Adrenal gland (tissue), 12 donors: ENCODE data around the gene DMC1. TPM values are rescaled to one million over a fixed set of nuclear protein-coding genes. Genes with fewer than 3 reads are reported as not detected.

ENCODE experiments used
- DNase-seq, 7 donors: peaks; one replicate each; pipeline ENCODE4 v3.0.0-alpha.2; 2019 to 2020
- H3K27ac ChIP-seq, 5 donors: fragments of 200-600 bp; sonication (generic) in 4 of 5; 1 replicate in 3 of 5; 2 replicates in 2 of 5; pipeline versions ENCODE4 v1.5.1 to v1.8.0; 2016 to 2020; ENCODE audit warnings: mild to moderate bottlenecking in 1 of 5
- H3K27me3 ChIP-seq: fragments of 200-600 bp; 2 replicates; pipeline ENCODE4 v1.8.0; 2021
- H3K36me3 ChIP-seq, 2 donors: fragments of 200-600 bp; replicated peaks in 1 of 2; 1 replicate in 1 of 2; 2 replicates in 1 of 2; pipeline versions ENCODE4 v1.5.1 to v1.8.0; 2018 to 2022
- H3K4me1 ChIP-seq, 2 donors: fragments of 200-600 bp; replicated peaks in 1 of 2; 1 replicate in 1 of 2; 2 replicates in 1 of 2; pipeline versions ENCODE4 v1.5.1 to v1.8.0; 2018 to 2021
- H3K4me3 ChIP-seq, 4 donors: fragments of 200-600 bp; sonication (generic) in 3 of 4; one replicate each; pipeline ENCODE4 v1.5.1; 2016 to 2018
- H3K9me3 ChIP-seq, 3 donors: fragments of 200-600 bp; sonication (generic) in 1 of 3; replicated peaks in 1 of 3; 1 replicate in 2 of 3; 2 replicates in 1 of 3; pipeline versions ENCODE4 v1.5.1 to v1.8.0; 2016 to 2021
- POLR2A ChIP-seq, 2 donors: fragments of 450-650 bp; IDR thresholded peaks; one replicate each; pipeline ENCODE4 v1.6.1; 2017; ENCODE audit warnings: antibody characterized with exemption in 2 of 2, mild to moderate bottlenecking in 2 of 2, moderate library complexity in 1 of 2
- WGBS, 4 donors: extraction: QIAGEN DNeasy Blood & Tissue Kit in 2 of 4; methylation state at CpG; one replicate each; pipeline versions ENCODE4 v1.1.5 to v1.1.7; 2013 to 2017; 5-methylcytosine and 5-hydroxymethylcytosine counted together
- intact Hi-C, 2 donors: fragments of 100-400 bp; cut with DNase I; formaldehyde crosslinking; loops; one replicate each; pipeline versions ENCODE4 v1.14.1 to v1.15.0; 2022 to 2023
- polyA plus RNA-seq, 3 donors: library from polyadenylated mRNA; stranded (reverse); fragments of 200-250 nt in 2 of 3; fragments of 350-450 nt in 1 of 3; fragmentation: Illumina TruSeq in 1 of 3; extraction: RNeasy Lipid Tissue Mini Kit (QIAGEN cat#74804) in 1 of 3; gene quantifications; one replicate each; pipeline ENCODE4 v1.2.3, GENCODE V29; 2013 to 2014
- total RNA-seq, 9 donors: library from RNA; depleted of rRNA in 4 of 9; stranded (reverse); fragments of >200 nt in 4 of 9; fragments of 120-200 nt in 1 of 9; fragmentation: NEBNext Ultra II Directional in 1 of 9; extraction: Animal tissue kit (Norgen Biotek cat#: 25700) in 1 of 9; gene quantifications; one replicate each; pipeline versions ENCODE4 v1.1.0 to v1.2.4, GENCODE V29; 2013 to 2023
- TF ChIP-seq, protein P1 (sequence below), 6 experiments: fragments of 450-650 bp in 4 of 6; fragments of 200-600 bp in 2 of 6; sonication (generic) in 1 of 6; IDR thresholded peaks; 1 replicate in 5 of 6; 2 replicates in 1 of 6; pipeline versions ENCODE4 v1.5.1 to v1.8.0; 2016 to 2021; ENCODE audit warnings: antibody characterized with exemption in 6 of 6, mild to moderate bottlenecking in 2 of 6, moderate library complexity in 1 of 6
- donor health status: healthy with polysubstance abuse.
- donor health status: Bipolar disorder and iron deficiency.
- donor health status: DM: yes; HTN: yes; CAD: no.
- donor health status: DM: no; HTN: no; CAD: no.
- donor health status: DM: no; HTN: no; CAD: no.
- donor health status: DM: yes; HTN: yes; CAD: no.

DMC1 gene
- total and polyA plus RNA-seq, 12 donors = 0.08 to 28.9 (median 0.51) TPM; not detected in 2

DNA sequence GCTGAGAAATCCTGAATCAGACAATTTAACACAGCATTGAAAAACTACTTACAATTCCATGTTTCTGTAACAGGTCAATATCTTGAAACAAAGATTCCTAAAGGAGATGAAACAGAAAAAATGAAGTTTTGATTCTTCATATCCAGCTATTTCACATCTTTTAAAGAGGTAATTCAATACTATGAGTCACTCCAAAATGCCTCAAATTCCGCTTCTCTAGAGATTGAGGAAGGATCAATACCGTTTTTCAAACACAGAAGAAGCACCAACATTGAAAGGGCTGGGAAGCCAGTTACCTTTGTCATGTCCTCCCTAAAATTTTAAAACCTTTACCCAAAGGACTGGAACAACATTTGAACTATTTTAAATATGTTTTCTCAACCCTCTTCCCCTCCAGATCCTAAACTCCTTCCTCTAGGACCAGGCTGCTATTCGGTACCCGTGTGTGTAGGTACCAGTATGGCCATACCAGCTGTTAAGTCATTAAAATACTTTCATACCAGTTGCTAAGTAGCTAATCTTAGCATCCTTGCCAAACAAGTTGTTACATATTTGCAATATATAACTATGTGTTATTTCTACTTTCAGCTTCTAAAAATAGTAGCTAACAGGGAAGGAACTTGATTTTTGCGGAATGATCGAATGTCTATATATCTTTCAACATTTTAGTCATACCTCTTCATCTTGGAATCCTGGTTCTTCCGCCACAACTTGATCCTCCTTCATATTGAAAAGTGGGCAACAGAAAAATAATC is 2.3 kb downstream of the DMC1 start:
- no peak for TF ChIP-seq POLR2A (IDR thresholded peaks at IDR 0.05)
- TF ChIP-seq, protein P1, sequence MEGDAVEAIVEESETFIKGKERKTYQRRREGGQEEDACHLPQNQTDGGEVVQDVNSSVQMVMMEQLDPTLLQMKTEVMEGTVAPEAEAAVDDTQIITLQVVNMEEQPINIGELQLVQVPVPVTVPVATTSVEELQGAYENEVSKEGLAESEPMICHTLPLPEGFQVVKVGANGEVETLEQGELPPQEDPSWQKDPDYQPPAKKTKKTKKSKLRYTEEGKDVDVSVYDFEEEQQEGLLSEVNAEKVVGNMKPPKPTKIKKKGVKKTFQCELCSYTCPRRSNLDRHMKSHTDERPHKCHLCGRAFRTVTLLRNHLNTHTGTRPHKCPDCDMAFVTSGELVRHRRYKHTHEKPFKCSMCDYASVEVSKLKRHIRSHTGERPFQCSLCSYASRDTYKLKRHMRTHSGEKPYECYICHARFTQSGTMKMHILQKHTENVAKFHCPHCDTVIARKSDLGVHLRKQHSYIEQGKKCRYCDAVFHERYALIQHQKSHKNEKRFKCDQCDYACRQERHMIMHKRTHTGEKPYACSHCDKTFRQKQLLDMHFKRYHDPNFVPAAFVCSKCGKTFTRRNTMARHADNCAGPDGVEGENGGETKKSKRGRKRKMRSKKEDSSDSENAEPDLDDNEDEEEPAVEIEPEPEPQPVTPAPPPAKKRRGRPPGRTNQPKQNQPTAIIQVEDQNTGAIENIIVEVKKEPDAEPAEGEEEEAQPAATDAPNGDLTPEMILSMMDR (IDR thresholded peaks at IDR 0.05) = no peak
- H3K36me3 ChIP-seq = no peaks in the 10 kb centered on the region
- intact Hi-C loops = no loop called here
- no peak overlapping the region for H3K4me3 ChIP-seq
- no peak for DNase-seq
- WGBS, 4 donors = 61 to 73% (median 72%) methylated on average over 7 of the region's 7 CpGs
- no peak overlapping the region for H3K27ac ChIP-seq
- peaks cover 0 to 7% (median 0%) of the 10 kb centered on the region in 3 donors for H3K9me3 ChIP-seq
- no peaks in the 10 kb centered on the region for H3K27me3 ChIP-seq
- H3K4me1 ChIP-seq = peaks cover 0 to 11% of the 10 kb centered on the region in 2 donors

DNA sequence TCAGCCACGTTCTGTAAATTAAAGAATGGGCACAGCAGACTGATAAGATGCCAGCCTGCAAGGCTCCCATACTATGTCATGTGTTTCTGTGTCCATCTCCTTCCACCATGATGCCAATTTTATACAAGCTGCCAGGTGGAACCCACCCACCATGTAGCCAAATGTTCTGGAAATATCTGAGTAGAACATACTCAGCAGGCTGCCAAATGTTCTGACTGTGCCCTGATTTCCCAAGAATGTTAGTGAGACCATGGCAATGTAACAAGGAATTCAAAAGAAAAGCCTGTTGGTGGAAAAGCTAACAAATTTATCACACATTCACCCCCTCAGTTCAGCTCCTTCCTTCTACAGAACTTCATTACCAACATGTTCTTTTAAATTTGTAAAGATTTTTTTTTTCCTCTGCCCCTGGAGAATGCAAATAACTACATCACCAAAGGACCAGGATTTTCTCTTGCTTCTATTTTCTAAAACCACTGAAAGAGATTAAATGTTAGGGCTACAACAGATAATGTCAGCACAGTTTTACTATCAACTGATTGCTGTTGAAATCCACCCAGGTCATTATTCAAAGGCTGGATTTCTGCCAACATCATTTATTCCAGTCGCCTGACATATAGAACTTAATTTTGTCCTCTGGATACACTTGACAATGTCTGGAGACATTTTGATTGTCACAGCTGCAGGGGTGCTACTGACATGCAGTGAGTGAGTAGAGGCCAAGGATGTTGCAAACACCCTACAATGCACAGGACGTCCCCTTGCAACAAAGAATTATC is 3.1 kb downstream of the DMC1 start:
- Histone ChIP-seq H3K36me3 (no peaks in the 10 kb centered on the region), H3K4me1 (peaks cover 0 to 11% of the 10 kb centered on the region in 2 donors), H3K4me3 (no peak overlapping the region), H3K27me3 (no peaks in the 10 kb centered on the region), H3K27ac (no peak overlapping the region), H3K9me3 (peaks cover 0 to 5% (median 0%) of the 10 kb centered on the region in 3 donors)
- TF ChIP-seq POLR2A (IDR thresholded peaks at IDR 0.05) = no peak
- TF ChIP-seq, protein P1 (IDR thresholded peaks at IDR 0.05) = no peak
- intact Hi-C loops = no loop called here
- 66 to 72% (median 71%) methylated on average over 3 of the region's 3 CpGs for WGBS, 4 donors
- no peak for DNase-seq

DNA sequence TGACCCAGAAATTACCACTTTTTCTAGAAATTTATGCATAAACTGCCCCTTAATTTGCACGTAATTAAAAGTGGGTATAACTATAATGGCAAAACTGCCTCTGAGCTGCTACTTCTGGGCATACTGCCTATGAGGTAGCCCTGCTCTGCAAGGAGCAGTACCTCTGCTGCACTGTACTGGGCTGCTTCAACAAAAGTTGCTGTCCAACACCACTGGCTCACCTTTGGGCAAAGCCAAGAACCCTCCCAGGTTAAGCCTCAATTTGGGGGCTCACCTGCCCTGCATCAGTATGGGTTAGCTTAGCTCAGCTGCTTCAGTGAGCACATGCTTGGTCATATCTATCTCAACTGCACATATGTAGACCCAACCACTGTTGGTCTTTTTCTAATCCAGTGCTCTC is 4.5 kb downstream of the DMC1 start:
- H3K4me3 ChIP-seq = no peak overlapping the region
- H3K27ac ChIP-seq = no peak overlapping the region
- no peaks in the 10 kb centered on the region for H3K4me1 ChIP-seq
- 83 to 100% (median 90%) methylated on average over 1 of the region's 1 CpG for WGBS, 4 donors
- H3K9me3 ChIP-seq = no peaks in the 10 kb centered on the region
- TF ChIP-seq, protein P1 (IDR thresholded peaks at IDR 0.05) = no peak
- TF ChIP-seq POLR2A (IDR thresholded peaks at IDR 0.05) = no peak
- H3K36me3 ChIP-seq = no peaks in the 10 kb centered on the region
- DNase-seq = no peak
- H3K27me3 ChIP-seq = no peaks in the 10 kb centered on the region
- intact Hi-C loops = no loop called here

DNA sequence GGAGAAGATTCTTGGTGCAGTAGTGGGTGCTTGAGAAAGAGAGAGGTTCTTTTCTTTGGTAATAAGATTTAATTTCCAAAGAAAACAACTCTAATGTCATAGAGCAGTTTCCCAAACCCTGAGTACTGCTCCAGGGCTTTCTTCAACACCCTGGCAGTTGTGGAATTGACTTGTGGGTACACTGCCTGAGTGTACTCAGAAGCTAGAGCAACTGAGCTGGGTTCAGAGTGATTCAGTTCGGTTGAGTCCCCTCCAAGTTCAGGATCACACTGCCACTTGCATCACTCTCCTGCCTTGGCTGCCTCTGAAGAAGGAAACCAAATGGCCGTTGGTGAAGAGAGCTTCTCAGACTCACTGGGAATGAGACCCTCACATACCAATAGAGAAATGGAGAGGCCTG is 5.3 kb downstream of the DMC1 start:
- no peak for TF ChIP-seq POLR2A (IDR thresholded peaks at IDR 0.05)
- TF ChIP-seq, protein P1 (IDR thresholded peaks at IDR 0.05) = no peak
- DNase-seq = no peak
- Histone ChIP-seq H3K4me3 (no peak overlapping the region), H3K36me3 (no peaks in the 10 kb centered on the region), H3K27me3 (no peaks in the 10 kb centered on the region), H3K27ac (no peak overlapping the region), H3K9me3 (no peaks in the 10 kb centered on the region), H3K4me1 (no peaks in the 10 kb centered on the region)
- intact Hi-C loops = no loop called here
- WGBS, 4 donors = 77 to 100% (median 87%) methylated on average over 2 of the region's 2 CpGs
